A673 (cell line): ENCODE measurements around the gene TRA2A.

Experiments
- CTCF ChIP-seq: fragments of 300-800, 200-600 bp; sonication (generic); conservative IDR thresholded peaks from 2 replicates; pipeline ENCODE4 v1.5.1; 2017; ENCODE audit warnings: low read depth, mild to moderate bottlenecking, antibody characterized with exemption, low read length, moderate library complexity, mixed read lengths
- EZH2 ChIP-seq: fragments of 200-600 bp; sonication (generic); IDR thresholded peaks from 2 replicates; pipeline ENCODE4 v1.6.1; 2017; ENCODE audit warnings: borderline replicate concordance, low read depth, mild to moderate bottlenecking, mixed read lengths, antibody characterized with exemption, low read length; ENCODE audit not compliant: poor library complexity, severe bottlenecking

GRCh38 chr7:23491502-23491901 lies 40.3 kb downstream of the TRA2A start:
- TF ChIP-seq CTCF (no peak), EZH2 (no peak)
